Pons (tissue), 1 donor: ENCODE data around the gene FER1L5.

Experiments used
- DNase-seq: peaks from one replicate; pipeline ENCODE4 v3.0.0-alpha.2; 2016; ENCODE audit warnings: low spot score

The FER1L5 gene

DNA sequence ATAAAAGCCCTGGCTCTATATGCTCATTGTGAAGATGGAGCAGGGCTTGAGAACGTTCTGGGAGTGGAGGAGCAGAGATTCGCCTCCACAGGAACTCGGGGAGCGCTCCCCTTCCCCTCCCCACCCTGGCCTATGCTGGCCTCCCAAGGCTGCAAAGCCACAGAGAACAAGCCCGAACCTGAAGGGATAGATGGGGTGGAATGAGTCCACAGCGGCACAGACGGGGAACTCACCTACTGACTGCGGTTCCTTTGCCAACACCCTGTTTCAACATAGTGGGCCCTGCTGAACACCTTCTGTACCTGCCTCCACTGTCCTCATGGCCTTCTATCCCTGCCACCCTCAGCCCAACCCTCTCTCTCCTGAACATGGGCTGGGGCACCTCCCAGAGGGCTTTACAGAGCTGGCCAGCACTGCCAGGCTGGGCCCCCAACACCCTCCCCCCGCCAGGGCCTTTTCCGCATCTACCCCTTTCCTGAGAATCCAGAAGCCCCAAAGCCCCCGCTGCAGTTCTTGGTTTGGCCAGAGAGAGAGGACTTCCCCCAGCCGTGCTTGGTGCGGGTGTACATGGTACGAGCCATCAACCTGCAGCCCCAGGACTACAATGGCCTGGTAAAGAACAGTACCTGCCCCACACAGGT lies 55.8 kb downstream of the FER1L5 start:
- no peak for DNase-seq

DNA sequence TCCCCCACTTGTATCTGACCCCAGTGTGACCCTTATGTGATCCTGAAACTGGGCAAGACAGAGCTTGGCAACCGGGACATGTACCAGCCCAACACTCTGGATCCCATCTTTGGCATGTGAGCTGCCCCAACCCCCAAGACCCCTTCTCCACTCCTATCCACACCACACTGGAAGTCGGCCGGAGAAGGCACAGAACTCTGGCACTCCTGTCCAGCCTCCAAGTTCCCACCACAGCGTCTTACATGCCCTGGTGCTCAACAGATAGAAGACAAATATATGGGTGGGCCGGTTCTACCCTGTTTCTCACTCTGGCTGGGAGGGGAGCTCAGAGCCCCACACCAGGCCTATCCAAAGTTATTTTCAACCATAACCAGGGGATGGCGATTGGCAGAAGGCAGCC lies 56.5 kb downstream of the FER1L5 start:
- DNase-seq, result no peak

DNA sequence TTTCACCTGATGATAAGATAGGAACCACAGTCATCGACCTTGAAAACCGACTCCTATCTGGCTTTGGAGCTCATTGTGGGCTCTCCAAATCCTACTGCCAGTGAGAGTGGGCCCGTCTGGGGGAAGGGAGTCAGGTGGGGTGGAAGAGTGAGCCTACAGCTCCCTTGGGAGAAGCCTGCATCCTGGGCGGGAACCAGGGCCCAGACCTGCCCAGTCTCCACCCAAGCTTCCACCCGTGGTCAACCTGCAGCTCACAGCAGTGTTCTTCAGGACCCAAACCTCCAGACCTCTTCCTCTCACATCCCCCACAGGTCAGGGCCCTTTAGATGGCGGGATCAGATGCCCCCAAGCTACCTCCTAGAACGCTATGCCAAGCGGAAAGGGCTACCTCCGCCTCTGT lies 57.1 kb downstream of the FER1L5 start:
- DNase-seq, result no peak

DNA sequence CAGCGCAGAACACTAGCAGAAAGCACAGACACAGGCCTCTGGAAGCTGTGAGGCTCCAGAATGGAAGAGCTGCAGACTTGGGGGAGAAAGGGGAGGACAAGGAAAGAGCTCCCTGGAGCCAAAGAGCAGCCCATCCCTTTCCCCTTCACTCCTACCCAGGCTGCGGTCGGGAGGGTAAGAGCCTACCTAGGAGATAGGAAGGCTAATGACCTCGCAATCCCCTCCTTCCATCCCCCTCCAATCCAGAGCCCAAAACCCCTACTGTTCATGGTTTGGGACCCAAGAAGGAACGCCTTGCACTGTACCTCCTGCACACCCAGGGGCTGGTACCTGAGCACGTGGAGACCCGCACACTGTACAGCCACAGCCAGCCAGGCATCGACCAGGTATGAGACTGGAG lies 57.5 kb downstream of the FER1L5 start:
- DNase-seq, result no peak

DNA sequence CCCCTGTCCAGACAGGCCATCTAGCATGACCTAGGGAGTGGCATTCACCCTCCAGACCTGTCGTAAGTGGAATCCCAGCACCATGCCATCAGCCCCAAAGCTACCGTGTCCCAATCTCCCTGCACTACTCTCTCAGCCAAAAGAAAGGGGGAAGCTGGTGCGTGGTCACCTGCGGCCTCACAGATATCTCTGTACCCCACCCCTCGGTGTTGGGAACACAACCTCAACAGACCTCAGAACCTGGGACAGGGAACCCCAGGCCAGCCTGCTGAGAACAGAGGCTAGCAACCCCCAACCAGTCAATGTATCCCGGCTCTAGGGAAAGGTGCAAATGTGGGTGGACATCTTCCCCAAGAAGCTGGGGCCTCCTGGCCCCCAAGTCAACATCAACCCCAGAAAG lies 59.1 kb downstream of the FER1L5 start:
- no peak for DNase-seq

DNA sequence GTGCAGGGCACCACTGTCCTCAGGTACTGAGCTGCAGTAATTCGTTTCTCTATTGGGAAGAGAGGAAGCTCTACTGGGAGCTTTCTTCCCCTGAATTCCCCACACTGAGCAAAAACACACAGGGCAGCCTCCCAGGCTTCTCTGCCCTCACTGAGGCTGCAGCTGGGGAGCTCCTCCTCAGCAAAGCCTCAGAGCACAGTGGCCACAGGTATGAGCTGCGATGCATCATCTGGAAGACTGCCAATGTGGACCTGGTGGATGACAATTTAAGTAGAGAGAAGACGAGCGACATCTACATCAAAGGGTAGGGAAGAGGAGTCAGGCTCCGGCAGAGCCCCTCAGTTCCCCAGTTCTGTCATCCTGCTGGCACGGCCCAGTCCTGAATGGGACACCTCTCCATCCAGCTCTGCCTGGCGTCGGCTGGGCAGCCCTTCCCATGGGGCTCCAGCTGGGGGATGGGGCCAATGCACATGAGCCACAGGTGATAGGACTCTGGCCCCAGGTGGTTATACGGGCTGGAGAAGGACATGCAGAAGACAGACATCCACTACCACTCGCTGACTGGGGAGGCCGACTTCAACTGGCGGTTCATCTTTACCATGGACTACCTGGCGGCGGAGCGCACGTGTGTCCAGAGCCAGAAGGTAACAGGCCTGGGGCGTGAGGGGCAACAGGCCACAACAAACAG lies 59.7 kb downstream of the FER1L5 start:
- DNase-seq, result no peak

DNA sequence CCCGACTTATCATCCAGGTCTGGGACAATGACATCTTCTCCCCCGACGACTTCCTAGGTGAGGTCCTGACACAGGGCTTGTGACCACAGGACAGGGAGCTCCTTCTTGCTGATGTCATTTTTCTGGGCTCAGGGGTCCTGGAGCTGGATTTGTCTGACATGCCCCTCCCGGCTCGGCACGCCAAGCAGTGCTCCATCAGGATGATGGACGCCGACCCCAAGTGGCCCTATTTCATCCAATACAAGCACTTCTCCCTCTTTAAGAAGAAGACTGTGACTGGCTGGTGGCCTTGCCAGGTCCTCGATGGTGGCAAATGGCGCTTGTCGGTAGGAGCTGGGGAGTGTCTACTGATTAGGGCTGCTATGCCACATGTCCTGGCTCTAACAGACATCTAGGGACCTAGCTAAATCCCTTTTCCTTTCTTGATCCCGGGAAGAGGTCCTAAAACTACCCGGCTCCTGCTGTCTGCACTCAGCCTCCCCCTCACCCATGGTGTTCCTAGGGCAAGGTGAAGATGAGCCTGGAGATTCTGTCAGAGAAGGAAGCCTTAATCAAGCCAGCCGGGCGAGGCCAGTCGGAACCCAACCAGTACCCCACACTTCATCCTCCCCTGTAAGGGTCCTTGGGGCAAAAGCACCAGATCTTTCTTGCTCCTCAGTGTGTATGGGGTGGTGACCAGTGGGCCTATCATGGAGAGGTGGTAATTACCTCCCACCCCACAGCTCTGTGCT lies 60.6 kb downstream of the FER1L5 start:
- no peak for DNase-seq

DNA sequence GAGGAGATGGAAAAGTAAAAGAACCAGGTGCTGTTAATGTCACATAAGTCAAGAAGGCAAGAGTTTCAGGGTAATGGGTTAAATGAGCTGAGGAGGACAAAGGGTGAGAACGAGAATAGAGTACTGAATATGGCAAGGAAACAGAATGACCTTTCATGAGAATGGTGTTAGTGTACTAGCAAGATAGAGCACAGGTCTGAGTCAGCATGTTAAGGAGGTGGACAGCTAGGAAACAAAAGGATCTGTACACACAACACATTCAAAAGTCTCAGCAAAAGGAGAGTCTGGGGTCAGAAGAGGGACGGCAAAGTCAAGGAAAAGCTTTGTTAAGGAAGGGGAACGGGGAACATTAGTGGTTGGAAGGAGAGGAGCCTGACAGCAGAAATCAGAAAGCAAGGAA lies 68.4 kb downstream of the FER1L5 start:
- DNase-seq, result no peak

DNA sequence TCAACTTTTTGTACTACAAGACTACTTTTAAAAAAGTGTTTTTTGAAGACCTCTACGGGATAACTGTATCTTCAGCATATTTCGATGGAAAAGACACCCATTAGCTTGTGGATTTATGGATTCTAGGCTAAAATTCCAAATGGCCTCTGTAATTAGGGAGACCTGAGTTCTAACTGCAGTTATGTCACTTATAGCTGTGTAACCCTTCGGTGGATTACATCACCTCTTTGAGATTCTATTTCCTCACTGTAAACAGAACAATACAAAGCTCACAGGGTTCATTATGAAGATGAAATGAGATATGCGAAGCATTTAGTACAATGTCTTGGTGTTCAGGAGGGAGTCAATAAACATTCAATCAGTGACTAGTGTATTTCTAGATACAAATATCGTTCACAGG lies 73.1 kb downstream of the FER1L5 start:
- no peak for DNase-seq

DNA sequence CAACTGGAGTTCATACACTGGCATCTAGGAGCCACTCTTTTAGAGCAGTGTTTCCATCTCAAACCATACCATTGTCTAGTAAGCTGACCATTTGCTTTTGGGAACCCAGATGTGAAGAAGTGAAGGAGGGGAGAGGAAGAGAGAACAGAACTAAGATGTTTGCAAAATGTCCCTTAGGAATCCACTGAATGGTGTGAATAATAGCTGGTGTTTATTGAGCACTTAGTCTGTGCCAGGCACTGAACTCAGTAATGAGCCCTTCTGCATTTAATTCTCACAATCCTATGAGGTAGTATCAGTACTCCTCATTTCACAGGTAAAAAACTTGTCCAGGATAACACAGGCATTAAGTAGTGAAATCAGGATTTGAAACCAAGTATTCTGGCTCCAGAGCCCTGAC lies 73.8 kb downstream of the FER1L5 start:
- no peak for DNase-seq

DNA sequence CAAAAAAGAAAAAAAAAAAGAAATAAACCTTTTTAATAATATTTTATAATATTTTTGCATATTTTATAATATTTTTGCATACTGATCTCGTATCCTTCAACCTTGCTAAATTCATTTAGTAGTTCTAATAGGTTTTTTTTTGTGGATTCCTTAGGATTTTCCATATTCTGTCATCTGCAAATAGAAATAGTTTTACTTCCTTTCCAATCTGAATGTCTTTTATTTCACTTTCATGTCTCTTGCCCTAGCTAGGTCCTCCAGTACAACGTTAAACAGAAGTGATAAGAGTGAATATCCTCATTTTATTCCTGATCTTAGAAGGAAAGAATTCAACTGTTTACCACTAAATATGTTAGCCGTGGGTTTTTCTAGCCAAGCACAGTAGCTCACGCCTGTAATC lies 83.6 kb downstream of the FER1L5 start:
- DNase-seq, result no peak

DNA sequence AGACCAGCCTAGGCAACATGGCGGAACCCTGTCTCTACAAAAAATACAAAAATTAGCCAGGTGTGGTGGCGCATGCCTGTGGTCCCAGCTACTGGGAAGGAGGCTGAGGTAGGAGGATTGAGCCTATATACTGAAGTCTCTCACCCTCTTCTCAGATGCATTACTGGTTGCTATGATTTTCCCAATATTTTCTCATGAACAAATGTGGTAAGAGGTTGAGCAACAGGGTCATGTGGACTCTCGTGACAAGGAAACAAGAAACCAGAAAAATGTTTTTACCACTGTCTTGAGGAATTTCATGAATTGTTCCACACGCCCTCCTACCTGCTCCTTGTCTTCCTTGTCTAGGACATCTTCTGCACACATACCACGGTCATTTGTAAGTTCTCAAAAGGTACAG lies 84.9 kb downstream of the FER1L5 start:
- DNase-seq, result no peak

DNA sequence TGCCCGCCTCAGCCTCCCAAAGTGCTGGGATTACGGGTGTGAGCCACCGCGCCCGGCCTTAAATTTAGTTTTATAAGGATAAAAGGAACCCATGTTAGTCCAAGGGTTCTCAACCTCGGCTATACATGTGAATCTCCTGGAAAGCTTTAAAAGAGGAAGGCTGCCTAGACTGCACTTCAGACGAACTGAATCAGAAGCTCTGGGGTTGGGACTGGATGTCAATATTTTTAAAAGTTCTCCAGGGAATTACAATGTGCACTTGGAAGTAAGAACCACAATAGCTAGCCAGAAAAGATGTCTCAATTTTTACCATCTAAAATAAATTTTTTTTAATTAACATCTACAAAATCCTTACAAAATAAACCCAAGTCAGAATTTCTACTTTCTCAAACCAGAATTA lies 87.2 kb downstream of the FER1L5 start:
- no peak for DNase-seq

DNA sequence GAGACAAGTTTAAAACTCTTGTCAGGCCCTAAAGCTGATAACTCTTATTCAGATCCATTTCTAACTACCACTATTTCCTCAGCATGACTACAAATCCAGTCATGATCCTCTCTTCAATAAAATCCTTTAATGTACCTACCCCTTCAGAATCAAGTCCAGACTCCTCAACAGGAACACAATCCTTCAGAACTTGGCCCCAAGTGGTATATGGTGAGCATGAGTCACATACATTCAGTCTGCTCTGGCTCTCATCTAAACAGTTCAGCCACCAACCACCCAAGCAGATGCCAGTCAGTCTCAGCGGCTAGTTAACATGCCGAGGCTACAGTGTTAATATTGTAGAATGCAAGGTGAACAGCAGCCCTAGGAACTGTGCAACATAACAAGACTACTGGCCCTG lies 87.6 kb downstream of the FER1L5 start:
- no peak for DNase-seq

DNA sequence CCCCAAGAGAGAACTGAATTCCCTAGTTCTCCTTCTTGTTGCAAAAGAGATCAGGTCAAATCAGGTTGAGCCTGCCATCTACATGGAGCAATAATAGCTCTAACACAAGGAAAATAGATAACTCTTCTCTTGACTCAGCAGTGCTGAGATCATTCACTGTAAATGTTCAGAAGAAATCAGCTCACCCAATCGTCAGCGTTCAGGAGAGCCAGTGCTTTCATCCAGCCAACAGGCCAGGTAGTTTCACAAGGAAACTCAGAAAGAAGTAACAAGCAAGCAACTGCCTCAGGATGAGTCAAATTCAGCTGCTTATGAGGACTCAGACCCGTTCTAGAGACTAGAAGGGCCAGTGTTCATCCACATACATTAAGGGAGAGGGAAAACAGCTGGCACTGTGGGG lies 91.4 kb downstream of the FER1L5 start:
- no peak for DNase-seq

DNA sequence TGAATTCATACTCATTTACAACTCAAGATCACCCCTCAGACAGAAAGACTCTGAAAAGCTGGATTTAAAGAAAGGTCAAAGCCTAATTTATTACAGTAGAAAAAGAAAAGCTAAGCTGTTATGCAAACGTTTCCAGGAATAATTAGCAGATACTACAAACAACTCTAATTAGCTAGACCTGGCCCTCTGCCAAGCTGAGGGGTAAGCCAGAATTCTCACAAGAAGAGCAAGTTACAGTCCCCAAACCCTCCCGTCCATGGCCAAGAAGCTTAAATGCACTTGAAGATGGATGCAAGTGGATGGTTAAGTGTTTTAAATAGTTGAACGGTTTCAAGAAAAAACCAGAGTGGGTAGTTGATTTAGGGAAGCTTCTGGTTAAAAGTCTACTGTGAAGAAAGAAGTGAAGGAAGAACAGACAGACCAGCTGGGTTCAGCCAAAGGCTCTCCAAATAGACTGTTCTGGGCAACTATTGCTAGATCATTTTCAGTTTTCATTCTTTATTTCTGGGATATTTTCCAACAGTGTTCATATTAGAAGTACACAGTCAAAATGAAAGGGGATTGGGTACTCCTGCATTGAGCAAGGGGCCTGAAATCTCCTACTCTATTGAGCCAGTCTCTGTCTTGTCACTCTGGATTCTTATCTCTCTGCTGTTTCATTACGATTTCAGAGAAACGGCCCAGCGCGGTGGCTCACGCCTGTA lies 92.5 kb downstream of the FER1L5 start:
- peak; percentile 31 for DNase-seq

DNA sequence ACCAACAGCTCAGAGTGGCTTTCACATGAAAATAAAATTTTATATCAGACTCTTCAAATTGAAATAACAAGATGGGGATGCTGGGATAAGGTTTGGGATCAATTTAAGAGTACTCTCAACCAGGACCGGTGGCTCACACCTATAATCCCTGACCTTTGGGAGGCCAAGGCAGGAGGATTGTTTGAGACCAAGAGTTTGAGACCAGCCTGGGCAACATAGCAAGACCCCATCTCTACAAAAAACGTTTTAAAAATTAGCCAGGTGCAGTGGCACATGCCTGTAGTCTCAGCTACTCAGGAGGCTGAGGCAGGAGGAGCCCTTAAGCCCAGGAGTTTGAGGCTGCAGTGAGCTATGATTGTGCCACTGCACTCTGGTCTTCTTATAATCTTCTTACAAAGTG lies 94.7 kb downstream of the FER1L5 start:
- DNase-seq, result no peak

DNA sequence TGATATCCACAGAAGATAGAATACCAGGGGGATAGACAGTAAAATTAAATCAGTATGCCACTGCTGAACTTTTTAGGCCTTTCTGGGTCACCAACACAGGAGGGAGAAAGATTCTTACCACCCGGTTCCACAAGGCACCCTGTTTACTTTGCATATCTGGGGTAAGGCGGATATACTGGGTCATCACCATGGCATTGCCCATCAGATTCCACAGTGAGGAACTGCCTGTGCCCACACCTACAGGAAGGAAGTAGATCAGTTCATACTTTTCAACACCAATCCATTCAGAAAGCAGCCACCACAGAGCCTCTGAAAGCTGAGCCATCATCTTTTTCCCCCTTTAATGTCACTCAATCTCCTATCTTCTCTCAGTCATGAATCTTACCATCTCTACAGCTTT lies 95.3 kb downstream of the FER1L5 start:
- DNase-seq, result no peak

DNA sequence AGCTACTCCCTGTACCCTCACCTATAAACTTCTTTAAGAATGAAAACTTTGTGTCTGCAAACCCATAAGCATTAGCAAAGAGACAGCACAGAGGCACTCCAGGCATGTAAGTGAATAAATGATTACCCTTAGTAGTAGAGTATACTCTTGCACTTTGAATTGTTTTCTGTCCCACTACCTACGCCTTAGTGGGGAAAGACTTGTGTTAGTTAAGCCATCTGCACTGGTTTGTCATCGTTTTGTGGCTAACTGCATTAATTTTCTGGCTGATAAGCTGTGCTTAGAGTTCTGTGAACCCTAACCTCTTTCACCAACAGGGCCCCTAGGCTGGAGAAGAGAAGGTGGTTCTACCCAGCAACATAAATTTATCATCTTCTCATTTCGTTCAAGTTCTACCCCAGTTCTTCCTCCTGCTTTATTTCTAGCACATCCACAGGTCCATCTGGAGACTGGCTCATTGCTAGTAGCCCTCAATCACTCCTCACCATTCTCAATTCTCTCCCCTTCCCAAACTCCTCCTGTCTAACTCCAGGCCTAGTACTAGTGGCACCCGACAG lies 96.6 kb downstream of the FER1L5 start:
- peak; percentile 20 for DNase-seq

DNA sequence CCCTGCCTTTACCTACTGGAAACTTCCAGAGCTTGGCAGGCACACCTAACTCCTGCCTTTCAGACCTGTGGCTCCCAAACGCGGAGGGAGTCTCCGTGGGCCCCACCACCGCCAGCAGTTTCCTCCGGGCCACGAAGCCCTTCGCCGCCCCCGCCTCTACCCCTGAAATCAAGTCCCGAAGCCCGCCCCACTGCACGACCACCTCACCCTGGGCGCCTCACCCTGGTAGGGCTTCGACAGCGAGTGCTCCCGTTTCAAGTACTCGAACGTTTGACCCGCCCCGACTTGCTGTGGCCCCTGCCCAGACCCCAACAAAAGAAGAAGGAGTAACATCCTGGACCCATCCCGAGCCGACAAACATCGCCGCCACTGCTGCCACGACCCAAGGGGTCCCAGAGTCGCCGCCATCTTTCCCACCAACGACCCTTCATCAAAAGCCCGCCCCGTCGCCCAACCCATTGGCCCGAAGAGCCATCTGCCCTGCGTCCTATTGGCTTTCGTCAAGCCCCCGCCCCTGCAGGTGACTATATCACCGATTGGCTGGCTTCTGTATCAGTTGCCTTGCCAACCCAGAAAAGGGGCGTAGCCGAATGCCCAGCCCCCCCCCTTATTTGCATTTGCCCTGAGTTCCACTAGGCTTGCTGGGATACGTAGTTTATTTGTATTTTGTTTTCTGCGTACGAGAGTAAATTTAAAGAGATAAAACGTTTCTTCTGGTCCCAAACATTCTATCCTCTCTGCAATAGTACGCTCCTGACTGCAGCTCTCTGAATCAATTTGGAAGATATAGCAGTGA lies 97.3 kb downstream of the FER1L5 start, which contains the start of gene LMAN2L:
TSS of gene LMAN2L (minus strand) at position 432 of the 796 bp plus-strand sequence. CDS start at position 408, 24 bp downstream.
- DNase-seq, result peak; percentile 99

DNA sequence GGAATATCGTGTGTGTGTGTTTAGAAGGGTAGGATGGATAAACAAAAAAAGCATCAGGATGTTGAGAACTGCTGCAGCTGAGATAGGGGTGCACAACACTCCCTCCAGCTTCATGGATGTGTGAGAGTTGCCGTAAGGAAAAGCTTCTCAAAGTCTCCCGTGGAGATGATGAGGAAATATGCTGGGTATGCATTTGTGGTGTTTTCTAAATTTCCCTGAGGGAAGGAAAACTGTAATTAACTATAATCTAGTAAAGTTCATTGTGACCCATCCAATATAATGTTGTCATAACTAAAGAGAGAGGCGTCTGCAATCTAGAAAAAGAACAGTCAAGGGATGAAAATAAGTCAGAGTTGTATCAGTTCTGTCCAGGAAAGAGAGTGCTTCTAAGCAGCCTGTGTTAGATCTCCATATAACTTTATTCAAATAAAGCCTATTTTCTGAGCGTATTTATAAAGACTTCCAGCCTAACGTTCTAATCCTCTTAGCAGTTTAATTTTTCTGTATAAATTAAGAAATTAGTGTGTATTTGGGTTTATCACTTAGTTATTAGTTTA lies 104.6 kb downstream of the FER1L5 start:
- no peak for DNase-seq
